Activated CD4-positive, alpha-beta T cell treated with anti-CD3 and anti-CD28 coated beads, Interleukin-2, amount 10 ng/mL, durations not matched to agents 7 days and 5 days (primary cell): Measurements from ENCODE around the gene EDAR. TPM values are rescaled to one million over a fixed set of nuclear protein-coding genes. Genes with fewer than 3 reads are reported as not detected.

Experiments used
- CTCF ChIA-PET: fragments of 350-600 bp; sonication (Branson Sonifier 250); formaldehyde crosslinking; loops from one replicate; lab custom pipeline; 2021; ENCODE audit warnings: antibody characterized with exemption; lab: Charles Lee
- POLR2A ChIA-PET: fragments of 350-600 bp; sonication (Branson Sonifier 250); formaldehyde crosslinking; loops from one replicate; lab custom pipeline; 2021; ENCODE audit warnings: antibody characterized with exemption; lab: Charles Lee
- DNase-seq: peaks from one replicate; pipeline ENCODE4 v3.0.0-alpha.2; 2020
- H3K27ac Mint-ChIP-seq: one replicate; pipeline ENCODE4 v1.8.0; 2021; ENCODE audit warnings: mild to moderate bottlenecking, moderate library complexity, mixed read lengths
- H3K27me3 Mint-ChIP-seq: one replicate; pipeline ENCODE4 v1.8.0; 2021; ENCODE audit warnings: mixed read lengths
- H3K36me3 Mint-ChIP-seq: one replicate; pipeline ENCODE4 v1.8.0; 2021; ENCODE audit warnings: low read depth, mixed read lengths
- H3K4me1 Mint-ChIP-seq: one replicate; pipeline ENCODE4 v1.8.0; 2021; ENCODE audit warnings: mixed read lengths
- H3K4me3 Mint-ChIP-seq: one replicate; pipeline ENCODE4 v1.8.0; 2021; ENCODE audit warnings: mild to moderate bottlenecking, moderate library complexity, mixed read lengths
- H3K9me3 Mint-ChIP-seq: one replicate; pipeline ENCODE4 v1.8.0; 2021; ENCODE audit warnings: mixed read lengths
- total RNA-seq, 2 experiments: library from RNA; stranded (reverse); gene quantifications; one replicate each; pipeline ENCODE4 v1.2.3, GENCODE V29; 2021

The EDAR gene
- total RNA-seq, 2 experiments from 2014 or later, result 0.87 TPM

GRCh38 chr2:108941767-108942166 is 47.3 kb downstream of the EDAR start:
- no peak for DNase-seq
- H3K36me3 Mint-ChIP-seq, result peaks cover 3% of the 10 kb centered on the region
- no peak overlapping the region for H3K27ac Mint-ChIP-seq
- H3K9me3 Mint-ChIP-seq, result peaks cover 9% of the 10 kb centered on the region
- peaks cover 20% of the 10 kb centered on the region for H3K4me1 Mint-ChIP-seq
- H3K27me3 Mint-ChIP-seq, result no peaks in the 10 kb centered on the region
- H3K4me3 Mint-ChIP-seq, result no peak overlapping the region
- ChIA-PET CTCF (no interaction called here), POLR2A (no interaction called here)

GRCh38 chr2:108941161-108941665 is 47.8 kb downstream of the EDAR start:
- H3K4me1 Mint-ChIP-seq, result peaks cover 20% of the 10 kb centered on the region
- ChIA-PET CTCF (no interaction called here), POLR2A (no interaction called here)
- no peak for DNase-seq
- H3K36me3 Mint-ChIP-seq, result no peaks in the 10 kb centered on the region
- no peak overlapping the region for H3K27ac Mint-ChIP-seq
- peaks cover 4% of the 10 kb centered on the region for H3K9me3 Mint-ChIP-seq
- no peak overlapping the region for H3K4me3 Mint-ChIP-seq
- H3K27me3 Mint-ChIP-seq, result no peaks in the 10 kb centered on the region

GRCh38 chr2:108940156-108940555 is 48.9 kb downstream of the EDAR start:
- Mint-ChIP-seq H3K4me1 (peaks cover 20% of the 10 kb centered on the region), H3K36me3 (no peaks in the 10 kb centered on the region), H3K4me3 (no peak overlapping the region), H3K9me3 (peaks cover 2% of the 10 kb centered on the region), H3K27me3 (no peaks in the 10 kb centered on the region), H3K27ac (no peak overlapping the region)
- ChIA-PET CTCF (no interaction called here), POLR2A (no interaction called here)
- no peak for DNase-seq

- CTCF ChIA-PET, result no interaction called here
- H3K27ac Mint-ChIP-seq, result peak overlapping the region; percentile 43
- no peak overlapping the region for H3K4me3 Mint-ChIP-seq
Observed at GRCh38 chr2:108938077-108938710, 50.8 kb downstream of the EDAR start.

GRCh38 chr2:108937367-108938017 is 51.5 kb downstream of the EDAR start:
- no peak overlapping the region for H3K27ac Mint-ChIP-seq
- ChIA-PET CTCF (no interaction called here), POLR2A (no interaction called here)
- no peaks in the 10 kb centered on the region for H3K27me3 Mint-ChIP-seq
- H3K4me3 Mint-ChIP-seq, result no peak overlapping the region
- H3K36me3 Mint-ChIP-seq, result no peaks in the 10 kb centered on the region
- DNase-seq, result no peak
- peaks cover 2% of the 10 kb centered on the region for H3K9me3 Mint-ChIP-seq
- peaks cover 20% of the 10 kb centered on the region for H3K4me1 Mint-ChIP-seq

More at GRCh38 chr2:108938077-108938710, 50.8 kb downstream of the EDAR start:
- no peaks in the 10 kb centered on the region for H3K27me3 Mint-ChIP-seq
- POLR2A ChIA-PET, result no interaction called here
- DNase-seq, result peak; percentile 24
- H3K4me1 Mint-ChIP-seq, result peaks cover 20% of the 10 kb centered on the region
- H3K36me3 Mint-ChIP-seq, result no peaks in the 10 kb centered on the region
- H3K9me3 Mint-ChIP-seq, result peaks cover 2% of the 10 kb centered on the region

GRCh38 chr2:108936866-108937265 is 52.2 kb downstream of the EDAR start:
- Mint-ChIP-seq H3K36me3 (no peaks in the 10 kb centered on the region), H3K27ac (no peak overlapping the region), H3K4me3 (no peak overlapping the region), H3K4me1 (peaks cover 20% of the 10 kb centered on the region), H3K27me3 (no peaks in the 10 kb centered on the region), H3K9me3 (peaks cover 2% of the 10 kb centered on the region)
- CTCF ChIA-PET, result interaction anchor here (0.6 kb wide), 1 partner anchor 89 kb away, joined by 3 read pairs; no protein-coding TSS in a partner anchor
- no peak for DNase-seq
- POLR2A ChIA-PET, result no interaction called here

- Mint-ChIP-seq H3K27me3 (no peaks in the 10 kb centered on the region), H3K9me3 (peaks cover 2% of the 10 kb centered on the region), H3K27ac (no peak overlapping the region), H3K4me3 (no peak overlapping the region), H3K36me3 (no peaks in the 10 kb centered on the region), H3K4me1 (peaks cover 20% of the 10 kb centered on the region)
- ChIA-PET POLR2A (no interaction called here), CTCF (interaction anchor here (0.6 kb wide), 1 partner anchor 89 kb away, joined by 3 read pairs; no protein-coding TSS in a partner anchor)
- DNase-seq, result no peak
Observed at GRCh38 chr2:108936076-108936864, 52.8 kb downstream of the EDAR start.

GRCh38 chr2:108935271-108935741 is 53.7 kb downstream of the EDAR start:
- no peak for DNase-seq
- ChIA-PET POLR2A (no interaction called here), CTCF (no interaction called here)
- no peaks in the 10 kb centered on the region for H3K27me3 Mint-ChIP-seq
- peak overlapping the region; percentile 51 for H3K27ac Mint-ChIP-seq
- H3K36me3 Mint-ChIP-seq, result no peaks in the 10 kb centered on the region
- H3K4me3 Mint-ChIP-seq, result no peak overlapping the region
- H3K4me1 Mint-ChIP-seq, result peaks cover 20% of the 10 kb centered on the region
- no peaks in the 10 kb centered on the region for H3K9me3 Mint-ChIP-seq

GRCh38 chr2:108934583-108935245 is 54.3 kb downstream of the EDAR start:
- POLR2A ChIA-PET, result no interaction called here
- Mint-ChIP-seq H3K4me3 (no peak overlapping the region), H3K36me3 (no peaks in the 10 kb centered on the region), H3K27ac (peak overlapping the region; percentile 51), H3K27me3 (no peaks in the 10 kb centered on the region), H3K4me1 (peaks cover 20% of the 10 kb centered on the region), H3K9me3 (no peaks in the 10 kb centered on the region)
- no peak for DNase-seq
- CTCF ChIA-PET, result no interaction called here

- H3K4me1 Mint-ChIP-seq, result peaks cover 18% of the 10 kb centered on the region
- H3K4me3 Mint-ChIP-seq, result no peak overlapping the region
- no peak overlapping the region for H3K27ac Mint-ChIP-seq
- DNase-seq, result no peak
- H3K36me3 Mint-ChIP-seq, result no peaks in the 10 kb centered on the region
- ChIA-PET CTCF (no interaction called here), POLR2A (no interaction called here)
- H3K9me3 Mint-ChIP-seq, result no peaks in the 10 kb centered on the region
- no peaks in the 10 kb centered on the region for H3K27me3 Mint-ChIP-seq
Observed at GRCh38 chr2:108934151-108934550, 54.9 kb downstream of the EDAR start.

- no peak overlapping the region for H3K27ac Mint-ChIP-seq
- H3K36me3 Mint-ChIP-seq, result no peaks in the 10 kb centered on the region
- H3K4me1 Mint-ChIP-seq, result peaks cover 14% of the 10 kb centered on the region
- ChIA-PET POLR2A (no interaction called here), CTCF (no interaction called here)
- no peaks in the 10 kb centered on the region for H3K27me3 Mint-ChIP-seq
- H3K4me3 Mint-ChIP-seq, result no peak overlapping the region
- no peaks in the 10 kb centered on the region for H3K9me3 Mint-ChIP-seq
- DNase-seq, result no peak
Observed at GRCh38 chr2:108933691-108934117, 55.3 kb downstream of the EDAR start.

GRCh38 chr2:108932736-108933332 is 56.2 kb downstream of the EDAR start:
- H3K27me3 Mint-ChIP-seq, result no peaks in the 10 kb centered on the region
- CTCF ChIA-PET, result no interaction called here
- no peak overlapping the region for H3K27ac Mint-ChIP-seq
- H3K4me1 Mint-ChIP-seq, result peaks cover 6% of the 10 kb centered on the region
- H3K36me3 Mint-ChIP-seq, result no peaks in the 10 kb centered on the region
- no peaks in the 10 kb centered on the region for H3K9me3 Mint-ChIP-seq
- POLR2A ChIA-PET, result no interaction called here
- DNase-seq, result no peak
- no peak overlapping the region for H3K4me3 Mint-ChIP-seq
